ENCODE results near the gene TUBB6.

The TUBB6 gene

GRCh38 chr18:12271376-12272235 lies 36.4 kb upstream of the TUBB6 start:
- Histone ChIP-seq H3K36me3 (ENCODE audit: control insufficient read depth in 2 of 2, insufficient read depth in 1 of 2, low read length in 2 of 2) (no peaks in the 10 kb centered on the region; a peak in 1 of 3 replicates), H3K27ac (ENCODE audit: extremely low read depth, low read depth, low read length) (peak overlapping the region; percentile 70), H3K9me3 (ENCODE audit: control insufficient read depth, insufficient read depth, low read depth, low read length) (no peaks in the 10 kb centered on the region), H3K4me3 (ENCODE audit: low read depth, low read length) (peak overlapping the region; percentile 49), H3K4me1 (ENCODE audit: control insufficient read depth, insufficient read depth, low read length) (no peaks in the 10 kb centered on the region)
- POLR2A ChIA-PET: interaction anchor here (0.6 to 2.4 kb wide), 13 partner anchors 8 to 291 kb away, joined by 3 to 20 read pairs (median 5); partner anchors contain the start of gene AFG3L2
- CTCF ChIA-PET: interaction anchor here (0.6 to 3.4 kb wide), 40 partner anchors 8 to 1471 kb away, joined by 3 to 40 read pairs (median 4); partner anchors contain the start of gene CIDEA
- TF ChIP-seq ZNF518A (tag by site-specific recombination; conservative IDR thresholded peaks at IDR 0.05; ENCODE audit: low read depth) (no peak), CTCF (tag by site-specific recombination; IDR thresholded peaks at IDR 0.05) (peak; percentile 94), MYNN (tag by site-specific recombination; IDR thresholded peaks at IDR 0.05; ENCODE audit: borderline replicate concordance) (no peak), ZBTB26 (tag by site-specific recombination; optimal IDR thresholded peaks at IDR 0.05) (peak; percentile 70), ZNF280D (tag by site-specific recombination; IDR thresholded peaks at IDR 0.05) (no peak), EGR2 (tag by site-specific recombination; IDR thresholded peaks at IDR 0.05; ENCODE audit: low read depth) (peak; percentile 82), IKZF3 (tag by site-specific recombination; IDR thresholded peaks at IDR 0.05) (peak; percentile 83), ZBTB20 (tag by site-specific recombination; IDR thresholded peaks at IDR 0.05) (no peak), ZNF610 (tag by site-specific recombination; IDR thresholded peaks at IDR 0.05; ENCODE audit: borderline replicate concordance) (no peak), ZNF692 (tag by site-specific recombination; IDR thresholded peaks at IDR 0.05) (peak; percentile 70), ZNF600 (tag by site-specific recombination; IDR thresholded peaks at IDR 0.05) (no peak), ZNF501 (tag by site-specific recombination; IDR thresholded peaks at IDR 0.05) (peak; percentile 61; the same call in 1 of the 2 replicates), ZFHX2 (tag by site-specific recombination; conservative IDR thresholded peaks at IDR 0.05) (peak; percentile 72), ZNF580 (tag by site-specific recombination; IDR thresholded peaks at IDR 0.05) (no peak), REST (tag by site-specific recombination; IDR thresholded peaks at IDR 0.05) (no peak)
